ENCODE data around the gene DNAH10.

GRCh38 chr12:123972457-123973401 lies 210.6 kb downstream of the DNAH10 start, which contains the start of the genes CCDC92 and ZNF664:
- TF ChIP-seq, protein P1, sequence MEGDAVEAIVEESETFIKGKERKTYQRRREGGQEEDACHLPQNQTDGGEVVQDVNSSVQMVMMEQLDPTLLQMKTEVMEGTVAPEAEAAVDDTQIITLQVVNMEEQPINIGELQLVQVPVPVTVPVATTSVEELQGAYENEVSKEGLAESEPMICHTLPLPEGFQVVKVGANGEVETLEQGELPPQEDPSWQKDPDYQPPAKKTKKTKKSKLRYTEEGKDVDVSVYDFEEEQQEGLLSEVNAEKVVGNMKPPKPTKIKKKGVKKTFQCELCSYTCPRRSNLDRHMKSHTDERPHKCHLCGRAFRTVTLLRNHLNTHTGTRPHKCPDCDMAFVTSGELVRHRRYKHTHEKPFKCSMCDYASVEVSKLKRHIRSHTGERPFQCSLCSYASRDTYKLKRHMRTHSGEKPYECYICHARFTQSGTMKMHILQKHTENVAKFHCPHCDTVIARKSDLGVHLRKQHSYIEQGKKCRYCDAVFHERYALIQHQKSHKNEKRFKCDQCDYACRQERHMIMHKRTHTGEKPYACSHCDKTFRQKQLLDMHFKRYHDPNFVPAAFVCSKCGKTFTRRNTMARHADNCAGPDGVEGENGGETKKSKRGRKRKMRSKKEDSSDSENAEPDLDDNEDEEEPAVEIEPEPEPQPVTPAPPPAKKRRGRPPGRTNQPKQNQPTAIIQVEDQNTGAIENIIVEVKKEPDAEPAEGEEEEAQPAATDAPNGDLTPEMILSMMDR (conservative IDR thresholded peaks at IDR 0.05; ENCODE audit: low read depth, low read length) = peak; percentile 49
- TF ChIP-seq POLR2A (IDR thresholded peaks at IDR 0.05; ENCODE audit: low read depth, low read length) (peak; percentile 57; the same call in 1 of the 2 replicates), RFX5 (IDR thresholded peaks at IDR 0.05; ENCODE audit: low read depth, low read length) (no peak), SMC3 (IDR thresholded peaks at IDR 0.05; ENCODE audit: low read depth, low read length) (peak; percentile 29), FOS (IDR thresholded peaks at IDR 0.05; ENCODE audit: low read depth, low read length) (no peak), RAD21 (IDR thresholded peaks at IDR 0.05; ENCODE audit: low read length) (0 out of 2 replicates have a peak, but pooled peaks have one; percentile 18)
- TF ChIP-seq, protein P2, sequence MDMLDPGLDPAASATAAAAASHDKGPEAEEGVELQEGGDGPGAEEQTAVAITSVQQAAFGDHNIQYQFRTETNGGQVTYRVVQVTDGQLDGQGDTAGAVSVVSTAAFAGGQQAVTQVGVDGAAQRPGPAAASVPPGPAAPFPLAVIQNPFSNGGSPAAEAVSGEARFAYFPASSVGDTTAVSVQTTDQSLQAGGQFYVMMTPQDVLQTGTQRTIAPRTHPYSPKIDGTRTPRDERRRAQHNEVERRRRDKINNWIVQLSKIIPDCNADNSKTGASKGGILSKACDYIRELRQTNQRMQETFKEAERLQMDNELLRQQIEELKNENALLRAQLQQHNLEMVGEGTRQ (IDR thresholded peaks at IDR 0.05; ENCODE audit: low read depth, low read length) = no peak
- TF ChIP-seq, protein P3, sequence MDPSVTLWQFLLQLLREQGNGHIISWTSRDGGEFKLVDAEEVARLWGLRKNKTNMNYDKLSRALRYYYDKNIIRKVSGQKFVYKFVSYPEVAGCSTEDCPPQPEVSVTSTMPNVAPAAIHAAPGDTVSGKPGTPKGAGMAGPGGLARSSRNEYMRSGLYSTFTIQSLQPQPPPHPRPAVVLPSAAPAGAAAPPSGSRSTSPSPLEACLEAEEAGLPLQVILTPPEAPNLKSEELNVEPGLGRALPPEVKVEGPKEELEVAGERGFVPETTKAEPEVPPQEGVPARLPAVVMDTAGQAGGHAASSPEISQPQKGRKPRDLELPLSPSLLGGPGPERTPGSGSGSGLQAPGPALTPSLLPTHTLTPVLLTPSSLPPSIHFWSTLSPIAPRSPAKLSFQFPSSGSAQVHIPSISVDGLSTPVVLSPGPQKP (IDR thresholded peaks at IDR 0.05; ENCODE audit: borderline replicate concordance, low read depth, low read length) = no peak
